ENCODE measurements around the gene MAPT.

DNA sequence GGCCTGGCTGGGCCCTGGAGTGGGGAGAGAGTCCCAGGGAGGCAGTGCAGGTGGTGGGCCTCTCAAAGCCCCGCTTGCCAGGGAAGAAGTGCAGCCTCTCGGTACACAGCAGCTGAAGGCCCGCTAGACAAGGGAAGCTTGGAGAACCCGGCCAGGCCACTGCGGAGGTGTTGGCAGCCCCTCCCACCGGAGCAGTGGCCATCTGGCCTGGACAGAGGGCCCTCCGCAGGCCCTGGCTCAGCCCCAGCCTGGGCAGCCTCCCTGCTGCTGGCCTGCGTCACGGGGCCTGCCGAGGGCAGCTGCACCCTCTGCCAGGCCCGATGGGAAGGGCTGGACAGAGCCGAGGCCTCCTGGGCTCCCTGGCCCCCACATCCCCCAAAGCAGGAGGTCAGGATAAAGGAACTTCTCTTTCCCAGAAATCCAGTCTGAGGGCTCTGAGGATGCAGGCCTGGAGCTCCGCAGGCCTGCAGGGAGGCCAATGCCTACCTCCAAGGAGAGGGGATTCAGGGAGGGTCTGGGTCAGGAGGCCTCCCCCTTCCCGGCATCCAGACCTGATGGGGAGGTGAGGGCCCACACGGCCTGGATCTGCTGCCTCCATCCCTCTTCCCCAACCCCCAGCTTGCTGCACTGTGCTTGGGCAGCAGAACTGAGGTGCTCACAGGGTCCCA is 45.4 kb upstream of the MAPT start:
- TF ChIP-seq, protein P1, sequence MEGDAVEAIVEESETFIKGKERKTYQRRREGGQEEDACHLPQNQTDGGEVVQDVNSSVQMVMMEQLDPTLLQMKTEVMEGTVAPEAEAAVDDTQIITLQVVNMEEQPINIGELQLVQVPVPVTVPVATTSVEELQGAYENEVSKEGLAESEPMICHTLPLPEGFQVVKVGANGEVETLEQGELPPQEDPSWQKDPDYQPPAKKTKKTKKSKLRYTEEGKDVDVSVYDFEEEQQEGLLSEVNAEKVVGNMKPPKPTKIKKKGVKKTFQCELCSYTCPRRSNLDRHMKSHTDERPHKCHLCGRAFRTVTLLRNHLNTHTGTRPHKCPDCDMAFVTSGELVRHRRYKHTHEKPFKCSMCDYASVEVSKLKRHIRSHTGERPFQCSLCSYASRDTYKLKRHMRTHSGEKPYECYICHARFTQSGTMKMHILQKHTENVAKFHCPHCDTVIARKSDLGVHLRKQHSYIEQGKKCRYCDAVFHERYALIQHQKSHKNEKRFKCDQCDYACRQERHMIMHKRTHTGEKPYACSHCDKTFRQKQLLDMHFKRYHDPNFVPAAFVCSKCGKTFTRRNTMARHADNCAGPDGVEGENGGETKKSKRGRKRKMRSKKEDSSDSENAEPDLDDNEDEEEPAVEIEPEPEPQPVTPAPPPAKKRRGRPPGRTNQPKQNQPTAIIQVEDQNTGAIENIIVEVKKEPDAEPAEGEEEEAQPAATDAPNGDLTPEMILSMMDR (IDR thresholded peaks at IDR 0.05; ENCODE audit: borderline replicate concordance, extremely low read depth, low read length, poor library complexity, severe bottlenecking) = no peak
- TF ChIP-seq EZH2 (IDR thresholded peaks at IDR 0.05; ENCODE audit: borderline replicate concordance, low read depth, low read length, severe bottlenecking) = no peak
